GM23338 (cell line): Measurements from ENCODE around the gene FBXW8. TPM values are rescaled to one million over a fixed set of nuclear protein-coding genes. Genes with fewer than 3 reads are reported as not detected.

Experiments used
- ATAC-seq: fragments of 200-7000 bp; cut with Tn5 transposase; 3 replicates; pipeline ENCODE4 v1.9.1; 2020
- DNase-seq: peaks from one replicate; pipeline ENCODE4 v3.0.0-alpha.2; 2015; ENCODE audit warnings: low spot score
- H2AFZ ChIP-seq: fragments of 200-600 bp; sonication (generic); 2 replicates; pipeline ENCODE4 v1.8.0; 2016; ENCODE audit warnings: antibody characterized with exemption, mild to moderate bottlenecking, moderate library complexity
- H3F3A ChIP-seq: fragments of 200-600 bp; sonication (generic); replicated peaks from 2 replicates; pipeline ENCODE4 v1.8.0; 2017; ENCODE audit warnings: antibody characterized with exemption, mixed run types, low read depth
- H3K27ac ChIP-seq: fragments of 200-600 bp; sonication (generic); 2 replicates; pipeline ENCODE4 v1.6.1; 2016; ENCODE audit warnings: low read depth
- H3K27me3 ChIP-seq: fragments of 200-600 bp; sonication (generic); 2 replicates; pipeline ENCODE4 v1.8.0; 2016; ENCODE audit warnings: mild to moderate bottlenecking, mixed run types, moderate library complexity; ENCODE audit not compliant: insufficient read depth
- H3K36me3 ChIP-seq: fragments of 200-600 bp; sonication (generic); 2 replicates; pipeline ENCODE4 v1.8.0; 2016; ENCODE audit warnings: mild to moderate bottlenecking; ENCODE audit not compliant: insufficient read depth
- H3K4me1 ChIP-seq: fragments of 200-600 bp; sonication (generic); 2 replicates; pipeline ENCODE4 v1.8.0; 2016; ENCODE audit warnings: mild to moderate bottlenecking, moderate library complexity; ENCODE audit not compliant: insufficient read depth
- H3K4me2 ChIP-seq: fragments of 200-600 bp; sonication (generic); 2 replicates; pipeline ENCODE4 v1.7.1; 2017; ENCODE audit warnings: mixed run types
- H3K4me3 ChIP-seq: fragments of 200-600 bp; sonication (generic); 2 replicates; pipeline ENCODE4 v1.6.1; 2016; ENCODE audit warnings: mixed run types
- H3K79me2 ChIP-seq: fragments of 200-600 bp; sonication (generic); replicated peaks from 2 replicates; pipeline ENCODE4 v1.8.0; 2017; ENCODE audit warnings: mild to moderate bottlenecking; ENCODE audit not compliant: insufficient read depth
- H3K9me2 ChIP-seq: fragments of 200-600 bp; sonication (generic); 2 replicates; pipeline ENCODE4 v1.8.0; 2017; ENCODE audit not compliant: insufficient read depth
- H4K20me1 ChIP-seq: fragments of 200-600 bp; sonication (generic); replicated peaks from 2 replicates; pipeline ENCODE4 v1.8.0; 2017; ENCODE audit warnings: mild to moderate bottlenecking; ENCODE audit not compliant: insufficient read depth
- H3K27ac Mint-ChIP-seq: 2 replicates; pipeline ENCODE4 v1.8.0; 2020; ENCODE audit warnings: inconsistent platforms, mild to moderate bottlenecking, moderate library complexity, mixed read lengths
- H3K27me3 Mint-ChIP-seq: 3 replicates; pipeline ENCODE4 v1.8.0; 2022; ENCODE audit warnings: low read depth, mild to moderate bottlenecking, moderate library complexity, mixed read lengths, inconsistent platforms; ENCODE audit not compliant: insufficient read depth, poor library complexity
- H3K36me3 Mint-ChIP-seq: 3 replicates; pipeline ENCODE4 v1.8.0; 2021; ENCODE audit warnings: low read depth, mild to moderate bottlenecking, inconsistent platforms, moderate library complexity, mixed read lengths
- H3K4me1 Mint-ChIP-seq: 3 replicates; pipeline ENCODE4 v1.8.0; 2020; ENCODE audit warnings: mild to moderate bottlenecking, inconsistent platforms, mixed read lengths
- H3K4me3 Mint-ChIP-seq: 3 replicates; pipeline ENCODE4 v1.8.0; 2021; ENCODE audit warnings: moderate library complexity, mild to moderate bottlenecking, inconsistent platforms, mixed read lengths
- H3K9me3 Mint-ChIP-seq: 3 replicates; pipeline ENCODE4 v1.8.0; 2020; ENCODE audit warnings: moderate library complexity, mild to moderate bottlenecking, inconsistent platforms, mixed read lengths
- CREB1 ChIP-seq: fragments of 250-450 bp; sonication (Bioruptor Pico); IDR thresholded peaks from 2 replicates; pipeline ENCODE4 v1.5.0; 2020; ENCODE audit warnings: low read depth, mild to moderate bottlenecking, moderate library complexity
- JUNB ChIP-seq: IDR thresholded peaks from one replicate; pipeline ENCODE4 v1.6.1; 2016; ENCODE audit warnings: antibody characterized with exemption; ENCODE audit not compliant: unreplicated experiment
- NANOG ChIP-seq: IDR thresholded peaks from 2 replicates; pipeline ENCODE4 v1.6.1; 2016; ENCODE audit warnings: antibody characterized with exemption, borderline replicate concordance
- POLR2AphosphoS5 ChIP-seq: IDR thresholded peaks from 2 replicates; pipeline ENCODE4 v1.6.1; 2016; ENCODE audit warnings: antibody characterized with exemption, low read depth
- STAT1 ChIP-seq: IDR thresholded peaks from one replicate; pipeline ENCODE4 v1.6.1; 2016; ENCODE audit warnings: antibody characterized with exemption; ENCODE audit not compliant: unreplicated experiment
- ZNF114 ChIP-seq: fragments of 250-450 bp; sonication (Bioruptor Pico); IDR thresholded peaks from 2 replicates; pipeline ENCODE4 v1.5.0; 2020; ENCODE audit warnings: mild to moderate bottlenecking, moderate library complexity
- ZNF331 ChIP-seq: fragments of 250-450 bp; sonication (Bioruptor Pico); IDR thresholded peaks from 2 replicates; pipeline ENCODE4 v1.5.0; 2020; ENCODE audit warnings: low read depth, mild to moderate bottlenecking, moderate library complexity
- polyA plus RNA-seq: library from polyadenylated mRNA; unstranded; fragments of >200 nt; fragmentation: Nextera tagmentation; extraction: Ambion mirVana; gene quantifications from 2 replicates; pipeline ENCODE4 v1.2.1, GENCODE V29; 2016
- total RNA-seq: library from RNA; depleted of rRNA; stranded (reverse); fragments of >200 nt; shearing (Covaris generic); gene quantifications from 2 replicates; pipeline ENCODE4 v1.2.3, GENCODE V29; 2014
- TF ChIP-seq, protein P1 (sequence below): IDR thresholded peaks from one replicate; pipeline ENCODE4 v1.6.1; 2018; ENCODE audit warnings: antibody characterized with exemption; ENCODE audit not compliant: unreplicated experiment
- TF ChIP-seq, protein P2 (sequence below): IDR thresholded peaks from 2 replicates; pipeline ENCODE4 v1.6.1; 2016; ENCODE audit warnings: antibody characterized with exemption

Gene FBXW8
- total and polyA plus RNA-seq, 2 experiments from 2014 or later, result 4.6 to 13.9 TPM

DNA sequence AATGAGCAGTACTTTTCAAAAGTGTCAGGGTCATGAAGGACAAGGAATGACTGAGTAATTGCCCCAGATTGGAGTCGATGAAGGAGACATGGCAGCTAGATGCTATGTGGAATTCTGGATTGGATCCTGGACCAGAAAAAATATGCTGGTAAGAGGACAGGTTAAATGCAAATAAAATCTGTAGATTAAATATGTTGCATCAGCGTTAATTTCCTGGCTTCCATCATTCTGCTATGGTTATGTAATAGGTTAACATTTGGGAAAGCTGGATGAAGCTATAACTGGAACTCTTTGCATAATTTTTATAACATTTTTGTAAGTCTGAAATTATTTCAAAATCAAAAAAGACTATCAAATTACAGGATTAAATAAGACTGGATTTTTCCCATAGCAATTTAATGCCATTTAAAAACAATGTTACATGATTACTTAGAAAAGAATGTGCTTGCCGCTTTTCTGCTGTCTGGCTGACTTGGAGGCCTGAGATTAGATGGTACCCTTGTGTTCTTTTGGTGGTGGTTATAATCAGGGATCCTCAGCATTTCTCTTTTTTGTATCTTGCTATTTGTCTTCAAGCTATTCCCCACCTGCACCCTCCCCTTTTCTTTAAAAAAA is 65.1 kb downstream of the FBXW8 start:
- Histone ChIP-seq H3K4me1 (peaks cover 13% of the 10 kb centered on the region), H3K36me3 (peaks cover 8% of the 10 kb centered on the region; the same call in 1 of the 2 replicates), H4K20me1 (no peaks in the 10 kb centered on the region), H3K9me2 (no peaks in the 10 kb centered on the region), H3K27me3 (no peaks in the 10 kb centered on the region), H3K27ac (no peak overlapping the region), H3K4me3 (no peak overlapping the region), H3K79me2 (no peaks in the 10 kb centered on the region), H3F3A (0 out of 2 replicates have a peak, but pooled peaks cover 3% of the 10 kb centered on the region), H3K4me2 (no peak overlapping the region), H2AFZ (no peak overlapping the region)
- no peaks in the 10 kb centered on the region for H3K9me3 Mint-ChIP-seq
- TF ChIP-seq, protein P1, sequence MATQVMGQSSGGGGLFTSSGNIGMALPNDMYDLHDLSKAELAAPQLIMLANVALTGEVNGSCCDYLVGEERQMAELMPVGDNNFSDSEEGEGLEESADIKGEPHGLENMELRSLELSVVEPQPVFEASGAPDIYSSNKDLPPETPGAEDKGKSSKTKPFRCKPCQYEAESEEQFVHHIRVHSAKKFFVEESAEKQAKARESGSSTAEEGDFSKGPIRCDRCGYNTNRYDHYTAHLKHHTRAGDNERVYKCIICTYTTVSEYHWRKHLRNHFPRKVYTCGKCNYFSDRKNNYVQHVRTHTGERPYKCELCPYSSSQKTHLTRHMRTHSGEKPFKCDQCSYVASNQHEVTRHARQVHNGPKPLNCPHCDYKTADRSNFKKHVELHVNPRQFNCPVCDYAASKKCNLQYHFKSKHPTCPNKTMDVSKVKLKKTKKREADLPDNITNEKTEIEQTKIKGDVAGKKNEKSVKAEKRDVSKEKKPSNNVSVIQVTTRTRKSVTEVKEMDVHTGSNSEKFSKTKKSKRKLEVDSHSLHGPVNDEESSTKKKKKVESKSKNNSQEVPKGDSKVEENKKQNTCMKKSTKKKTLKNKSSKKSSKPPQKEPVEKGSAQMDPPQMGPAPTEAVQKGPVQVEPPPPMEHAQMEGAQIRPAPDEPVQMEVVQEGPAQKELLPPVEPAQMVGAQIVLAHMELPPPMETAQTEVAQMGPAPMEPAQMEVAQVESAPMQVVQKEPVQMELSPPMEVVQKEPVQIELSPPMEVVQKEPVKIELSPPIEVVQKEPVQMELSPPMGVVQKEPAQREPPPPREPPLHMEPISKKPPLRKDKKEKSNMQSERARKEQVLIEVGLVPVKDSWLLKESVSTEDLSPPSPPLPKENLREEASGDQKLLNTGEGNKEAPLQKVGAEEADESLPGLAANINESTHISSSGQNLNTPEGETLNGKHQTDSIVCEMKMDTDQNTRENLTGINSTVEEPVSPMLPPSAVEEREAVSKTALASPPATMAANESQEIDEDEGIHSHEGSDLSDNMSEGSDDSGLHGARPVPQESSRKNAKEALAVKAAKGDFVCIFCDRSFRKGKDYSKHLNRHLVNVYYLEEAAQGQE, result no peak
- TF ChIP-seq ZNF114 (CRISPR knock-in tag), result no peak
- no peak overlapping the region for H3K27ac Mint-ChIP-seq
- H3K27me3 Mint-ChIP-seq, result peaks cover 2% of the 10 kb centered on the region
- H3K4me1 Mint-ChIP-seq, result peaks cover 16% of the 10 kb centered on the region
- H3K36me3 Mint-ChIP-seq, result peaks cover 12% of the 10 kb centered on the region
- DNase-seq, result no peak
- ATAC-seq, result no peak
- no peak overlapping the region for H3K4me3 Mint-ChIP-seq

- DNase-seq, result no peak
- peaks cover 13% of the 10 kb centered on the region for H3K4me1 ChIP-seq
- H3K27me3 ChIP-seq, result no peaks in the 10 kb centered on the region
- Mint-ChIP-seq H3K4me3 (no peak overlapping the region), H3K27ac (no peak overlapping the region), H3K27me3 (peaks cover 2% of the 10 kb centered on the region), H3K36me3 (peaks cover 8% of the 10 kb centered on the region; the same call in 2 of the 3 replicates), H3K9me3 (no peaks in the 10 kb centered on the region; the same call in 2 of the 3 replicates), H3K4me1 (peaks cover 26% of the 10 kb centered on the region)
- no peak overlapping the region for H3K4me3 ChIP-seq
- peak; percentile 42 for ATAC-seq
- H3K36me3 ChIP-seq, result peaks cover 8% of the 10 kb centered on the region; the same call in 1 of the 2 replicates
- no peaks in the 10 kb centered on the region for H4K20me1 ChIP-seq
- H3F3A ChIP-seq, result 0 out of 2 replicates have a peak, but pooled peaks cover 3% of the 10 kb centered on the region
- H3K79me2 ChIP-seq, result no peaks in the 10 kb centered on the region
- no peak overlapping the region for H3K27ac ChIP-seq
- H3K9me2 ChIP-seq, result no peaks in the 10 kb centered on the region
- H2AFZ ChIP-seq, result no peak overlapping the region
- H3K4me2 ChIP-seq, result peak overlapping the region; percentile 33; the same call in 1 of the 2 replicates
- TF ChIP-seq STAT1 (no peak), CREB1 (CRISPR knock-in tag) (no peak), NANOG (no peak), ZNF114 (CRISPR knock-in tag) (no peak), JUNB (no peak), ZNF331 (CRISPR knock-in tag) (no peak), POLR2AphosphoS5 (no peak)
- TF ChIP-seq, protein P2, sequence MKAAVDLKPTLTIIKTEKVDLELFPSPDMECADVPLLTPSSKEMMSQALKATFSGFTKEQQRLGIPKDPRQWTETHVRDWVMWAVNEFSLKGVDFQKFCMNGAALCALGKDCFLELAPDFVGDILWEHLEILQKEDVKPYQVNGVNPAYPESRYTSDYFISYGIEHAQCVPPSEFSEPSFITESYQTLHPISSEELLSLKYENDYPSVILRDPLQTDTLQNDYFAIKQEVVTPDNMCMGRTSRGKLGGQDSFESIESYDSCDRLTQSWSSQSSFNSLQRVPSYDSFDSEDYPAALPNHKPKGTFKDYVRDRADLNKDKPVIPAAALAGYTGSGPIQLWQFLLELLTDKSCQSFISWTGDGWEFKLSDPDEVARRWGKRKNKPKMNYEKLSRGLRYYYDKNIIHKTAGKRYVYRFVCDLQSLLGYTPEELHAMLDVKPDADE, result no peak
Observed at GRCh38 chr12:116977465-116978380, 67.0 kb downstream of the FBXW8 start.
